Suprapubic skin (tissue), 4 donors: ENCODE measurements around the gene PTPRCAP. TPM values are rescaled to one million over a fixed set of nuclear protein-coding genes. Genes with fewer than 3 reads are reported as not detected.
A peak's percentile ranks its signal among the peaks of the same experiment; 100 is the strongest.

ENCODE experiments used
- DNase-seq, 2 donors: peaks; one replicate each; pipeline ENCODE4 v3.0.0-alpha.2; 2019; ENCODE audit warnings: low spot score in 2 of 2
- H3K27ac ChIP-seq: fragments of 200-600 bp; sonication (generic); one replicate; pipeline ENCODE4 v1.5.1; 2019
- H3K27me3 ChIP-seq: fragments of 200-600 bp; sonication (generic); one replicate; pipeline ENCODE4 v1.5.1; 2019
- H3K36me3 ChIP-seq: fragments of 200-600 bp; sonication (generic); one replicate; pipeline ENCODE4 v1.5.1; 2019
- H3K4me1 ChIP-seq: fragments of 200-600 bp; sonication (generic); one replicate; pipeline ENCODE4 v1.5.1; 2019
- H3K4me3 ChIP-seq: fragments of 200-600 bp; sonication (generic); one replicate; pipeline ENCODE4 v1.5.1; 2019; ENCODE audit warnings: mild to moderate bottlenecking
- H3K9me3 ChIP-seq: fragments of 200-600 bp; sonication (generic); one replicate; pipeline ENCODE4 v1.5.1; 2019
- EP300 ChIP-seq: sonication (generic); formaldehyde crosslinking; IDR thresholded peaks from one replicate; pipeline ENCODE4 v1.6.1; 2017; ENCODE audit warnings: antibody characterized with exemption
- POLR2A ChIP-seq, 2 donors: fragments of 450-650 bp; IDR thresholded peaks; one replicate each; pipeline ENCODE4 v1.6.1; 2017; ENCODE audit warnings: antibody characterized with exemption in 2 of 2, mild to moderate bottlenecking in 2 of 2, moderate library complexity in 2 of 2
- POLR2AphosphoS5 ChIP-seq, 3 donors: sonication (generic); formaldehyde crosslinking; IDR thresholded peaks; one replicate each; pipeline ENCODE4 v1.6.1; 2017; ENCODE audit warnings: antibody characterized with exemption in 3 of 3
- WGBS: methylation state at CpG from one replicate; pipeline ENCODE4 v1.1.5; 2018; 5-methylcytosine and 5-hydroxymethylcytosine counted together
- total RNA-seq, 4 donors: library from RNA; depleted of rRNA; stranded (reverse); fragments of >200 nt; gene quantifications; one replicate each; pipeline ENCODE4 v1.1.0, GENCODE V29; 2016
- TF ChIP-seq, protein P1 (sequence below), 2 donors: fragments of 200-600 bp in 1 of 2; fragments of 450-650 bp in 1 of 2; sonication (generic) in 1 of 2; IDR thresholded peaks; one replicate each; pipeline ENCODE4 v1.5.1; 2016 to 2019; ENCODE audit warnings: antibody characterized with exemption in 2 of 2, mild to moderate bottlenecking in 1 of 2, moderate library complexity in 1 of 2

Gene PTPRCAP
- total RNA-seq, 4 donors from 2014 or later: 0.59 to 4.3 (median 2.0) TPM

DNA sequence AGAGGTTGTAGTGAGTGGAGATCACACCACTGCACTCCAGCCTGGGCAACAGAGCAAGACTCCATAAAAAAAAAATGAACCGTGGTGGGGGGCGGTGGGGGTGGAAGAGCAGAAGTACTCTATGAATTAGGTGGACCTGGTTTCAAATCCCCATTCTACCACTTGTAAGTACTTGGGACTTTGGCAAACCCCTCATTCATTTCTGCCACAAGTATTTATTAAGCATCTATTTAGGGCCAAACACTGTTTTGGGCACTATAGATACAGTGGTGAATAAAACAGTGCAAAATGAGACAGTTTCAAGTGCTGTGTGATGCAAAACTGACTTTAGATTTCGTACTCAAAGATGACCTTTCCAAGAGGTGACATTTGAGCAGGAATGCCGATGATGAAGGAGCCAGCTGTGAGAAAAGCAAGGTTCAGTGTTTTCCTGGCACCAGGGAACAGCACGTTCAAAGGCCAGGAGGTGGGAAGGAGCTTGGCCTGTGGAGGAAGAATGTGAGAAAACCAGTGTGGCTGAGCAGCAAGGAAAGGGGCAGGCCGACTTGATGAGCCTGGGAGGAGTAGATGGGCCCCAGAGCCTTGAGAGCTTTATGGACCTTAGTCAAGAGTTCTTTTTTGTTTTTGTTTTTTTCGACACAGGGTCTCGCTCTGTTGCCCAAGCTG lies 33.0 kb upstream of the PTPRCAP start:
- Histone ChIP-seq H3K9me3 (no peaks in the 10 kb centered on the region), H3K4me1 (peaks cover 35% of the 10 kb centered on the region), H3K36me3 (no peaks in the 10 kb centered on the region), H3K27me3 (no peaks in the 10 kb centered on the region), H3K27ac (no peak overlapping the region), H3K4me3 (no peak overlapping the region)
- 79% methylated on average over 8 of the region's 8 CpGs for WGBS
- no peak for DNase-seq
- TF ChIP-seq POLR2AphosphoS5 (IDR thresholded peaks at IDR 0.05) (no peak), POLR2A (IDR thresholded peaks at IDR 0.05) (no peak), EP300 (no peak)
- TF ChIP-seq, protein P1, sequence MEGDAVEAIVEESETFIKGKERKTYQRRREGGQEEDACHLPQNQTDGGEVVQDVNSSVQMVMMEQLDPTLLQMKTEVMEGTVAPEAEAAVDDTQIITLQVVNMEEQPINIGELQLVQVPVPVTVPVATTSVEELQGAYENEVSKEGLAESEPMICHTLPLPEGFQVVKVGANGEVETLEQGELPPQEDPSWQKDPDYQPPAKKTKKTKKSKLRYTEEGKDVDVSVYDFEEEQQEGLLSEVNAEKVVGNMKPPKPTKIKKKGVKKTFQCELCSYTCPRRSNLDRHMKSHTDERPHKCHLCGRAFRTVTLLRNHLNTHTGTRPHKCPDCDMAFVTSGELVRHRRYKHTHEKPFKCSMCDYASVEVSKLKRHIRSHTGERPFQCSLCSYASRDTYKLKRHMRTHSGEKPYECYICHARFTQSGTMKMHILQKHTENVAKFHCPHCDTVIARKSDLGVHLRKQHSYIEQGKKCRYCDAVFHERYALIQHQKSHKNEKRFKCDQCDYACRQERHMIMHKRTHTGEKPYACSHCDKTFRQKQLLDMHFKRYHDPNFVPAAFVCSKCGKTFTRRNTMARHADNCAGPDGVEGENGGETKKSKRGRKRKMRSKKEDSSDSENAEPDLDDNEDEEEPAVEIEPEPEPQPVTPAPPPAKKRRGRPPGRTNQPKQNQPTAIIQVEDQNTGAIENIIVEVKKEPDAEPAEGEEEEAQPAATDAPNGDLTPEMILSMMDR (IDR thresholded peaks at IDR 0.05): no peak

DNA sequence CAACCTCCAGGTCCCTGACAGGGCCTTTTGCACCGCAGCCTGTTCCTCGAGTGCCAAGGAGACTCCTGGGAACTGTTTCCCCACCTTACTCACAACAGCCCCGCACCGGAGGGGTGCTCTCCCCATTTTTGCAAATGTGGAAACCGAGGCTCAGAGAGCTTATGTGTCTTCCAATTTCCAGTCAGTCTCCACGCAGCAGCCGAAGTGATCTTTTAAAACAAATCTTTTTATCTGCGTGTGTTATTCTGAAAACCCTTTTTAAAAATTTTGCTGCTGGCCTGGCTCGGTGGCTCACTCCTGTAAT lies 32.0 kb upstream of the PTPRCAP start:
- peak overlapping the region; percentile 96 for H3K4me3 ChIP-seq
- peaks cover 44% of the 10 kb centered on the region for H3K4me1 ChIP-seq
- no peaks in the 10 kb centered on the region for H3K9me3 ChIP-seq
- 7% methylated on average over 9 of the region's 9 CpGs for WGBS
- TF ChIP-seq, protein P1 (IDR thresholded peaks at IDR 0.05): no peak
- H3K27ac ChIP-seq: peak overlapping the region; percentile 96
- H3K27me3 ChIP-seq: no peaks in the 10 kb centered on the region
- no peak for DNase-seq
- H3K36me3 ChIP-seq: no peaks in the 10 kb centered on the region

DNA sequence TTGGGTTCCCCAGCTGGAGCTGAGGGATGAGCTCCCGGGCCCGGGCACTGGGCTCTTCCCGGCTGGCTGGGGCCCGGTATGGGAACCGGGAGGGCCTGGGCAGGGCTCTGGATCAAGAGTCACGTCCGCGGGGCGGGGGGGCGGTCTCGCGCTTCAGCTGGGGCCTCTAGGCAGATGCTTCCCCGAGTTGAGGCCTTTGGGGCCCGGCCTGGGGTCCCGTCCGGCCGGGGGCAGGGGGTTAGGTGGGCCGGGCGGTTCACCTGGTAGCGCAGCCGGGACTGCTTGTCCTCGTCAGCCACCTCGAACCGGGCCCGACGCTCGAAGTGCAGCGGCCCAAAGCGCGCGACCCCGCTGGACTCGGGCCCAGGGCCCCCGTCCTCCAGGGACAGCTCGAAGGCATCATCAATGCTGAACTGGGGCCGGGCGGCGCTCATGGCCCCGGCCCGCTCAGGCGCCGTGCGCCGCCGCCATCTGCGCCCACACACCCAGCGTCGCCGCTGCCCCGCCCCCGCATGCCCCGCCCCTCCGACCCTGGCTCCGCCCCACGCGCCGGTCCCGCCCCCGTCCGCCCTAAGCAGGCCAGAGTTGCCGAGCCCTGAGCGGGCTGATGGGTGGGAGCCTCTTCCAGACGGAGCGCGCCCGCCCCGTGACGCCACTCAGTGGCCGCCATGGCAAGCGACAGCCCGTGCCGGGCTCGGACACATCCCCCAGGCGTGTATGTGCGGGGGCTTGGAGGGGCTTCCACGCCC lies 31.5 kb upstream of the PTPRCAP start, which contains the start of gene TMEM134:
Gene TMEM134, minus strand, starts transcription at position 493 of the 749 bp plus-strand sequence. Its CDS starts 59 bp downstream, at position 434.
- peaks cover 49% of the 10 kb centered on the region for H3K4me1 ChIP-seq

DNA sequence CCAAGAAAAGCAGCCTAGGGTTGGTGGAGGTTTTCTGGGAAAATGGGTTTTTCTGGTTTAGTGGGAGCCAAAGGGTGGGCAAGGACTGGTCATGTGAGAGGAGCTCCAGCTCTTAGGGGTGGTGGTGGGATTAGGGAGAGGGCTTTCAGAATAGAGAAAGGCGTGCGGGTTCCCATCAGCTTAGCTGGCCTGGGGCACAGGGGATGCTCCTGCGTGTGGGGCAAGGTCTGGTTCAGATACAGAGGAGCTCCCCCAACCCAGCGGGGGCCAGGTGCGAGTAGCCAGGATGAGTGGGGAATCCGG lies 30.9 kb upstream of the PTPRCAP start:
- Histone ChIP-seq H3K36me3 (no peaks in the 10 kb centered on the region), H3K27ac (peak overlapping the region; percentile 96), H3K4me3 (peak overlapping the region; percentile 96), H3K27me3 (no peaks in the 10 kb centered on the region), H3K4me1 (peaks cover 55% of the 10 kb centered on the region), H3K9me3 (no peaks in the 10 kb centered on the region)
- DNase-seq: no peak
- TF ChIP-seq POLR2A (IDR thresholded peaks at IDR 0.05) (no peak), POLR2AphosphoS5 (IDR thresholded peaks at IDR 0.05) (no peak), EP300 (no peak)
- TF ChIP-seq, protein P1 (IDR thresholded peaks at IDR 0.05): no peak
- 2% methylated on average over 6 of the region's 6 CpGs for WGBS

More for the DNA sequence above, 31.5 kb upstream of the PTPRCAP start, which contains the start of gene TMEM134:
- no peaks in the 10 kb centered on the region for H3K9me3 ChIP-seq
- peak; percentile 95 to 96 for DNase-seq
- peak within 1 kb of the TSS; percentile 96 for H3K4me3 ChIP-seq
- H3K27ac ChIP-seq: peak within 1 kb of the TSS; percentile 96
- no peaks in the 10 kb centered on the region for H3K36me3 ChIP-seq
- WGBS: 2% methylated on average over 40 of the region's 76 CpGs
- TF ChIP-seq EP300 (no peak), POLR2AphosphoS5 (IDR thresholded peaks at IDR 0.05) (peak in 2 of 3 donors; percentile 64 to 83), POLR2A (IDR thresholded peaks at IDR 0.05) (peak in 1 of 2 donors; percentile 53)
- TF ChIP-seq, protein P1 (IDR thresholded peaks at IDR 0.05): peak in 1 of 2 donors; percentile 45
- no peaks in the 10 kb centered on the region for H3K27me3 ChIP-seq

DNA sequence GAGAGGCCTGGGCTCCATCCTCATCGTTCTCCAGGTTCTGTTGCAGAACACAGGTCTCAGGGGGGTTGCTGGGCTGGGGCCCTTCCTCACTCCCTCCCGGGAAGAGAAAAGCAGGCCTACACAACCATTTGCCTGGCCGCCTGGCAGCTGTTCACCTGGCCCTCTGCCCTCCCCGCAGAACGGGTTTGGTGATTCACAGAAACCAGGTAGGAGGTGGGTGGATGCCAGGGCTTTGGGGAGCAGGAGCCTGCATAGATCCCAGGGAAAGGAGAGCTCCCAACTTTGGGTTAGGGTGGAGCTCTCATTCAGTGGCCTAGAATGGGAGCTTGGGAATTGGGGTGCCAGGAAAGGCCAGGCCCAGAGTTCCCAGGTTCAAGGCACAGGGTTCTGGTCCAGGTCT lies 30.6 kb upstream of the PTPRCAP start:
- WGBS: no CpG with 5 or more reads among the region's 5 CpGs
- DNase-seq: peak in 1 of 2 donors; percentile 90
- H3K9me3 ChIP-seq: no peaks in the 10 kb centered on the region
- TF ChIP-seq POLR2AphosphoS5 (IDR thresholded peaks at IDR 0.05): peak in 2 of 3 donors; percentile 23 to 27
- TF ChIP-seq, protein P1 (IDR thresholded peaks at IDR 0.05): no peak
- H3K4me3 ChIP-seq: peak overlapping the region; percentile 96
- H3K27me3 ChIP-seq: no peaks in the 10 kb centered on the region
- no peaks in the 10 kb centered on the region for H3K36me3 ChIP-seq
- H3K4me1 ChIP-seq: peaks cover 58% of the 10 kb centered on the region
- H3K27ac ChIP-seq: peak overlapping the region; percentile 96
